ENCODE results near the gene TANK. TPM values are rescaled to one million over a fixed set of nuclear protein-coding genes. Genes with fewer than 3 reads are reported as not detected.
"Not testable (repeated sequence)": the region's sequence is repeated elsewhere in the genome, so short reads cannot be mapped to it uniquely, and the experiment has no call there.

The TANK gene
- total and polyA plus RNA-seq, 2 of the 8 experiments (the other 6 are each of a cell fraction or from before 2014, with no cell fraction given) = 7.0 to 26.1 TPM

- not testable (repeated sequence) for H2BK12ac ChIP-seq (ENCODE audit: low read depth, low read length); H3K23me2 ChIP-seq (ENCODE audit: low read depth, low read length); H2AFZ ChIP-seq (ENCODE audit: low read length); H3K18ac ChIP-seq (ENCODE audit: extremely low read depth, low read length); H3K9ac ChIP-seq (replicated peaks in 1 of 4; ENCODE audit: extremely low read depth in 1 of 4, low read depth in 3 of 4, low read length in 3 of 4); H2BK15ac ChIP-seq (ENCODE audit: low read length); H4K91ac ChIP-seq (replicated peaks; ENCODE audit: insufficient read length, low read length); H3K56ac ChIP-seq (replicated peaks; ENCODE audit: insufficient read length, low read depth, low read length); H2BK5ac ChIP-seq (ENCODE audit: low read depth, low read length); H4K5ac ChIP-seq (ENCODE audit: insufficient read length, low read depth, low read length); H2AK5ac ChIP-seq (ENCODE audit: low read depth, low read length); H3K4me3 ChIP-seq (ENCODE audit: extremely low read depth in 1 of 4, insufficient read depth in 2 of 4, low read depth in 3 of 4, low read length in 4 of 4); H3K36me3 ChIP-seq (ENCODE audit: control insufficient read depth in 2 of 4, insufficient read depth in 4 of 4, low read length in 3 of 4); H3K4ac ChIP-seq (replicated peaks; ENCODE audit: insufficient read length, low read depth, low read length); H3K27me3 ChIP-seq (replicated peaks in 1 of 4; ENCODE audit: control insufficient read depth in 3 of 4, extremely low read depth in 1 of 4, insufficient read depth in 3 of 4, low read length in 3 of 4); H3K79me1 ChIP-seq (ENCODE audit: low read depth, low read length); H3K4me1 ChIP-seq (replicated peaks in 1 of 4; ENCODE audit: control insufficient read depth in 3 of 4, insufficient read depth in 4 of 4, low read length in 3 of 4); FAIRE-seq; H2BK20ac ChIP-seq (ENCODE audit: low read length); H2BK120ac ChIP-seq (replicated peaks; ENCODE audit: low read depth, low read length); H4K20me1 ChIP-seq (replicated peaks in 1 of 2; ENCODE audit: control insufficient read depth in 1 of 2, insufficient read depth in 2 of 2, low read length in 2 of 2); H3K14ac ChIP-seq (ENCODE audit: insufficient read length); H3K27ac ChIP-seq (ENCODE audit: low read depth, low read length); H3K23ac ChIP-seq (ENCODE audit: insufficient read length); H3K79me2 ChIP-seq (ENCODE audit: control insufficient read depth in 1 of 2, insufficient read depth in 2 of 2, low read length in 2 of 2); H4K8ac ChIP-seq (ENCODE audit: extremely low read depth, insufficient read depth, low read length); H3K4me2 ChIP-seq (ENCODE audit: insufficient read depth in 1 of 2, low read depth in 2 of 2, low read length in 2 of 2)
- 82% methylated on average over 16 of the region's 18 CpGs; no CpG with 5 or more reads in 1 of the 2 experiments for WGBS, 2 experiments (ENCODE audit: extremely low coverage in 1 of 2, insufficient coverage in 1 of 2, insufficient read length in 1 of 2, insufficient replicate concordance in 2 of 2, low coverage in 1 of 2, low lambda C conversion rate in 2 of 2, missing lambda C conversion rate in 1 of 2)
- TF ChIP-seq CTCF (IDR thresholded peaks at IDR 0.05; ENCODE audit: control extremely low read depth in 1 of 3, insufficient read depth in 1 of 3, low read depth in 1 of 3, low read length in 3 of 3) = peak in 2 of 3 experiments; percentile 28 to 29; a peak in 2 of 4 replicates
- TF ChIP-seq RAD21 (IDR thresholded peaks at IDR 0.05 in 1 of 2, conservative IDR thresholded peaks at IDR 0.05 in 1 of 2; ENCODE audit: low read depth in 2 of 2, low read length in 2 of 2) = peak; percentile 49 to 58
- peak; percentile 65 for TF ChIP-seq TBP (IDR thresholded peaks at IDR 0.05; ENCODE audit: low read depth, low read length)
- peak; percentile 44 to 67 for DNase-seq (ENCODE audit: low read depth in 1 of 2, low spot score in 2 of 2)
- ChIA-PET CTCF (ENCODE audit: partially characterized antibody) (interaction anchor here (0.8 to 2.6 kb wide), 14 partner anchors 21 to 262 kb away, joined by 3 to 6 read pairs (median 3); no protein-coding TSS in a partner anchor), POLR2A (ENCODE audit: partially characterized antibody) (interaction anchor here (0.6 to 1.9 kb wide), 7 partner anchors 25 to 292 kb away, joined by 3 to 6 read pairs (median 3); partner anchors contain the start of gene PSMD14)
- H3K9me3 ChIP-seq (ENCODE audit: insufficient read depth in 2 of 2, low read depth in 1 of 2, low read length in 1 of 2) = peaks cover 11 to 17% of the 10 kb centered on the region in 2 experiments
Measured at GRCh38 chr2:161280906-161281323, 120.7 kb downstream of the TANK start.

Data from H1 (cell line).